Astrocyte of the cerebellum (primary cell): ENCODE data around the gene TSKU.

Experiments used
- DNase-seq: peaks from one replicate; pipeline ENCODE4 v3.0.0-alpha.2; 2011; ENCODE audit warnings: low read depth
- H3K4me3 ChIP-seq: 2 replicates; pipeline ENCODE4 v1.5.1; 2011; ENCODE audit warnings: mild to moderate bottlenecking, low read depth, low read length, moderate library complexity
- CTCF ChIP-seq: IDR thresholded peaks from 2 replicates; pipeline ENCODE4 v1.5.1; 2012; ENCODE audit warnings: low read length, low read depth, moderate library complexity, mild to moderate bottlenecking; ENCODE audit errors: missing control alignments
- in situ Hi-C: cut with HindIII; loops from 2 replicates; pipeline ENCODE4 v1.10.0; 2017; ENCODE audit warnings: low sequenced_read_pairs

Gene TSKU

GRCh38 chr11:76837696-76838677 lies 54.8 kb downstream of the TSKU start:
- DNase-seq, result no peak
- in situ Hi-C loops, result loop anchor here (5.0 kb wide), 1 partner anchor 41 kb away; no protein-coding TSS in a partner anchor
- H3K4me3 ChIP-seq, result no peak overlapping the region
- no peak for TF ChIP-seq CTCF

- TF ChIP-seq CTCF, result peak; percentile 52
- in situ Hi-C loops, result loop anchor here (5.0 kb wide), 1 partner anchor 41 kb away; no protein-coding TSS in a partner anchor
- H3K4me3 ChIP-seq, result no peak overlapping the region
- DNase-seq, result no peak
These were observed 55.5 kb downstream of the TSKU start for GRCh38 chr11:76838678-76839068.

GRCh38 chr11:76839311-76839710 lies 56.2 kb downstream of the TSKU start:
- TF ChIP-seq CTCF, result no peak
- H3K4me3 ChIP-seq, result no peak overlapping the region
- DNase-seq, result no peak
- in situ Hi-C loops, result loop anchor here (5.0 kb wide), 1 partner anchor 42 kb away; no protein-coding TSS in a partner anchor

- in situ Hi-C loops, result no loop called here
- TF ChIP-seq CTCF, result no peak
- H3K4me3 ChIP-seq, result no peak overlapping the region
- no peak for DNase-seq
These were observed 58.8 kb downstream of the TSKU start for GRCh38 chr11:76841923-76842452.

- no peak overlapping the region for H3K4me3 ChIP-seq
- no peak for TF ChIP-seq CTCF
- in situ Hi-C loops, result no loop called here
- no peak for DNase-seq
These were observed 60.8 kb downstream of the TSKU start for GRCh38 chr11:76843907-76844306.

- no peak overlapping the region for H3K4me3 ChIP-seq
- DNase-seq, result no peak
- in situ Hi-C loops, result no loop called here
- no peak for TF ChIP-seq CTCF
These were observed 61.4 kb downstream of the TSKU start for GRCh38 chr11:76844511-76844910.
